Stimulated activated naive CD8-positive, alpha-beta T cell treated with anti-CD3 and anti-CD28 coated beads, Interleukin-15, Interleukin-2, amounts not matched to agents 100 U/mL and 50 U/mL, for 24 hours (primary cell): ENCODE results near the gene GADD45G.

Experiments used
- ATAC-seq: fragments of 150-1000 bp; cut with Tn5 transposase; one replicate; pipeline ENCODE4 v1.10.0; 2021
- DNase-seq: peaks from one replicate; pipeline ENCODE4 v3.0.0; 2021

Gene GADD45G

DNA sequence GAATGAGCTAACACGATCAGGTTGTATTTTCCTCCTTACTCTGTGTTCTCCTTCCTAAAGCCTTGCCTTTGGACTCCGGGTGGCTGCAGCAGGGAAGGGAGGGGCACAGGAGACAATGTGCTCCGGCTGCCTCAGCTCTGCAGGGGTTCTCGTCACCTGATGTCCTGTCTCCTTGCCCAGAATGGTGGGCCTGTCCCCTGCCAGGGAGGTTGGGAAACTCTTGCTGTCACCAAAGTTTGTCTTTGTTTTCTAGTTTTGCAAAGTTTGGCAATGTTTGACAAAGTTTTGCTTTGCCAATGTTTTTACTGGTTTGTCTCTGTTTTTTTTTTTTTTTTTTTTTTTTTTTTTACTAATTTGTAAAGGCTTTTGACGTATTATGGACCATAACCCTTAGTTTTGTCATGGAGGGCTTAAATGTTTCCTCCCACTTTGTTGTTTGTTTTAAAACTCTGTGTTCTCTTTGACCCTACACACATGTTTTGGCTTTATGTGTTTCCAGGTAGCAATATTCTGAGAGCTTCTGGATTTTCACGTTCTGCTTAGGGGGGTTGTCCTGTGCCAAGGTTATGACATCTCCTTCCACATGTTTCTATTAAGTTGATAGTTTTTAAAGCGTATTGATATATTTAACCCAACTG, 49.3 kb downstream of the GADD45G start:
- ATAC-seq (no peak), DNase-seq (no peak)

DNA sequence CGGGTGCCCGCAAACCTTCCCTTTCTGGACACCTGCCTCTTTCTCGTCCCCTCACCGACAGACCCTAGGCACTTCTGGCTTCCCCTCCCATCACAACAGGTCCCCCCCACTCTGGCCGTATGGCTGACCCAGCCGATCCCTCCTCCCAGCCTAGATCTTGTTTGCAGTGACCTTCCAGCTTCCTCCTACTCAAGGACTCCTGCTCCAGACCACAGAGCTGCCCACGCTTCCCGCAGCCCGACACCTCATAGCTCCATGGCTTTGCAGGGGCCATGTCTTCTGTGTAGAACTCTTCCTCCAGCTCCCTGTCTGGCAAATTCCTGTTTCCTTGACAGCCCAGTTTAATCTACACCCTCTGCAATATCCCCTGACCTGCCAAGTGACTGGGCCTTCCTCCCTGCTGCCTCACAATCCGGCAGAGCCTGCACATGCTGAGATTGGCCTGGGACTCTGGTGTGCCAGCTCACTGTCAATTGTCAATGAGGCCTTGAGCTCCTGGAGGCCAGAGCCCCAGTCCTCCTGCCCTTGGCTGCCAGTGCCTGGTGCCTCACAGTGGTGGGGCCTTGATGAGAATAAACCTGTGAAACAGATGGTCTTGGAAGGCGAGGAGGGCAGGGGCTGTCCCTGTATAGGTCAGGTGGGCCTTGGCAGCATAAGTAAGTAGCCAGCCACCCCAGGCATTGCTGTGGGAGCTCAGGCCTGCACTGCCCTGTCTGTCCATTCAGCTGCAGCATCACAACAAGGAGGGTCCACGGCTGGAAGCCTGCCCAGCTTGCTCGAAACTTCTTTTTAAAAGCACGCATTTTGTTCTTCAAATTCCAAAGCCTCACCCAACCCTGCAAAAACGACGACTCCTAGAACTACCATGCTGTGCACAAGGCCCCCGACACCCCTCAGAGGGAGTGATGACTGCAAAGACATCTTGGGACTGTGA, 50.5 kb downstream of the GADD45G start:
- DNase-seq = no peak
- ATAC-seq = no peak
